Caco-2 (cell line): Measurements from ENCODE around the gene ATP12A. TPM values are rescaled to one million over a fixed set of nuclear protein-coding genes. Genes with fewer than 3 reads are reported as not detected.

ENCODE experiments used
- BruUV-seq: library from RNA; stranded (reverse); fragments of 400-500 nt; replicated peaks from 2 replicates; lab custom pipeline; 2021; lab: Mats Ljungman, UMichigan
- CTCF ChIA-PET: fragments of 300-600 bp; sonication (Branson Sonifier 250); formaldehyde crosslinking; loops from one replicate; lab custom pipeline; 2022; ENCODE audit warnings: antibody characterized with exemption; lab: Charles Lee
- POLR2A ChIA-PET: fragments of 300-600 bp; sonication (Branson Sonifier 250); formaldehyde crosslinking; loops from one replicate; lab custom pipeline; 2022; ENCODE audit warnings: antibody characterized with exemption; lab: Charles Lee
- DNase-seq, 2 experiments: peaks; one replicate each; pipeline versions ENCODE4 v3.0.0 to v3.0.0-alpha.2; 2020 to 2022
- H3K27me3 ChIP-seq: replicated peaks from 2 replicates; pipeline ENCODE4 v1.6.0; 2011; ENCODE audit warnings: low read length; ENCODE audit not compliant: control insufficient read depth, insufficient read depth
- H3K36me3 ChIP-seq: 2 replicates; pipeline ENCODE4 v1.5.1; 2011; ENCODE audit warnings: low read length; ENCODE audit not compliant: control insufficient read depth, insufficient read depth
- H3K4me1 ChIP-seq: fragments of 250-450 bp; sonication (Bioruptor Pico); 2 replicates; pipeline ENCODE4 v1.5.1; 2020; ENCODE audit warnings: mild to moderate bottlenecking
- H3K4me3 ChIP-seq: 2 replicates; pipeline ENCODE4 v1.5.1; 2011; ENCODE audit warnings: low read depth, mild to moderate bottlenecking, control low read depth, low read length
- H3K9me3 ChIP-seq: fragments of 250-450 bp; sonication (Bioruptor Pico); 2 replicates; pipeline ENCODE4 v1.5.1; 2020; ENCODE audit warnings: mild to moderate bottlenecking, moderate library complexity
- H3K27ac Mint-ChIP-seq: one replicate; pipeline ENCODE4 v1.8.0; 2022; ENCODE audit warnings: mixed read lengths; ENCODE audit not compliant: unreplicated experiment
- H3K27me3 Mint-ChIP-seq: one replicate; pipeline ENCODE4 v1.8.0; 2022; ENCODE audit warnings: mixed read lengths; ENCODE audit not compliant: insufficient read depth, unreplicated experiment
- H3K36me3 Mint-ChIP-seq: one replicate; pipeline ENCODE4 v1.8.0; 2022; ENCODE audit warnings: mild to moderate bottlenecking, mixed read lengths; ENCODE audit not compliant: insufficient read depth, unreplicated experiment
- H3K4me1 Mint-ChIP-seq: one replicate; pipeline ENCODE4 v1.8.0; 2022; ENCODE audit warnings: low read depth, mixed read lengths; ENCODE audit not compliant: unreplicated experiment
- H3K4me3 Mint-ChIP-seq: one replicate; pipeline ENCODE4 v1.8.0; 2022; ENCODE audit warnings: mild to moderate bottlenecking, moderate library complexity, mixed read lengths; ENCODE audit not compliant: unreplicated experiment
- H3K9me3 Mint-ChIP-seq: one replicate; pipeline ENCODE4 v1.8.0; 2022; ENCODE audit warnings: mixed read lengths; ENCODE audit not compliant: unreplicated experiment
- CTCF ChIP-seq, 2 experiments: fragments of 200-600 bp in 1 of 2; IDR thresholded peaks; 1 replicate in 1 of 2; 2 replicates in 1 of 2; pipeline versions ENCODE4 v1.5.1 to v1.8.0; 2011 to 2022; ENCODE audit warnings: antibody characterized with exemption in 1 of 2, control low read depth in 1 of 2, inconsistent platforms in 1 of 2, low read depth in 1 of 2, low read length in 1 of 2, mild to moderate bottlenecking in 1 of 2, moderate library complexity in 1 of 2; ENCODE audit not compliant: insufficient read depth in 1 of 2, severe bottlenecking in 1 of 2, unreplicated experiment in 1 of 2
- intact Hi-C: fragments of 100-400 bp; cut with micrococcal nuclease; formaldehyde crosslinking; loops from one replicate; pipeline ENCODE4 v1.10.0; 2022; ENCODE audit not compliant: unreplicated experiment
- total RNA-seq: library from RNA; stranded (reverse); gene quantifications from 2 replicates; pipeline ENCODE4 v1.2.3, GENCODE V29; 2022

Gene ATP12A
- total RNA-seq, 1 experiment from 2014 or later, result not detected

DNA sequence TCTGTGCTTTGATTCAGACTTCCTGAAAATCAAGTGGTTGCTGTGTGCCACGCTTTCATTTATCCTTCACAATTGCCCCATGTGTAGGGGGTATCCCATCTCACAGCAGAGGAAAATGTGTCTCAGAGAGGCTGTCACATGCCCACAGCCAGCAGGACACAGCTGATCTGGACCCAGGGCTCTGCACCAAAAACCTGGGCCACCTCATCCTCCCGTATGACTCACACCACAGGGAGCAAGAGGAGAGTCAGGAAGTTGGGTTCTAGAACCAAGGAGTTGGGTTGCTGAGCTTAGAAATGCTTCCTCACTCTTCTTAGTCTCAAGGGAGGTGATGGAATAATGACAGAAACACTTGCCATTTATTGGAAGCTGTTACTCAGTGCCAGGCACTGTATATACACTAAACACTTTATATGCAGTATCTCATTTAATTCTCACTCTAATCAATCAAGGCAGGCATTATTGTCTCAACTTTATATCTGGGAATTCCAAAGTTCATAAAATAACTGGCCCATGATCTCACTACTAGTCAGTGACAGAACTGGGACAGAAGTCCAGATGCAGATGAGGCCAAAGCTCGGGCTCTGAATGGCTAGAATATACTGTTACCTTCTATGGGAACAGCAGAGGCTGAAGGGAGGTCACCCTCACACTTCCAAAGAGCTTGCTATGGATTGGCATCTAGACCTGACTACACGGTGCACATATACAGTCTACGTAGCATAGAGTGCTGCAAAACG lies 47.7 kb upstream of the ATP12A start:
- Histone ChIP-seq H3K4me3 (no peak overlapping the region), H3K27me3 (no peaks in the 10 kb centered on the region), H3K36me3 (no peaks in the 10 kb centered on the region), H3K4me1 (no peaks in the 10 kb centered on the region), H3K9me3 (no peaks in the 10 kb centered on the region)
- Mint-ChIP-seq H3K27me3 (no peaks in the 10 kb centered on the region), H3K4me1 (peaks cover 15% of the 10 kb centered on the region), H3K9me3 (no peaks in the 10 kb centered on the region), H3K27ac (no peak overlapping the region), H3K4me3 (no peak overlapping the region), H3K36me3 (no peaks in the 10 kb centered on the region)
- no peak for TF ChIP-seq CTCF (IDR thresholded peaks at IDR 0.05; ENCODE audit: insufficient read depth in 1 of 2, low read depth in 1 of 2, low read length in 1 of 2, severe bottlenecking in 1 of 2, unreplicated experiment in 1 of 2)
- intact Hi-C loops, result no loop called here
- ChIA-PET CTCF (no interaction called here), POLR2A (no interaction called here)
- no peak for DNase-seq
- BruUV-seq, result no TSS peak

- no peak for TF ChIP-seq CTCF (IDR thresholded peaks at IDR 0.05; ENCODE audit: insufficient read depth in 1 of 2, low read depth in 1 of 2, low read length in 1 of 2, severe bottlenecking in 1 of 2, unreplicated experiment in 1 of 2)
- Mint-ChIP-seq H3K4me3 (no peak overlapping the region), H3K36me3 (no peaks in the 10 kb centered on the region), H3K9me3 (no peaks in the 10 kb centered on the region), H3K27me3 (no peaks in the 10 kb centered on the region), H3K4me1 (peaks cover 6% of the 10 kb centered on the region), H3K27ac (no peak overlapping the region)
- Histone ChIP-seq H3K9me3 (no peaks in the 10 kb centered on the region), H3K36me3 (no peaks in the 10 kb centered on the region), H3K27me3 (no peaks in the 10 kb centered on the region), H3K4me3 (no peak overlapping the region), H3K4me1 (no peaks in the 10 kb centered on the region)
- ChIA-PET CTCF (no interaction called here), POLR2A (no interaction called here)
- BruUV-seq, result no TSS peak
- no peak for DNase-seq
- intact Hi-C loops, result no loop called here
Measured at GRCh38 chr13:24636776-24637175, 43.4 kb upstream of the ATP12A start.

DNA sequence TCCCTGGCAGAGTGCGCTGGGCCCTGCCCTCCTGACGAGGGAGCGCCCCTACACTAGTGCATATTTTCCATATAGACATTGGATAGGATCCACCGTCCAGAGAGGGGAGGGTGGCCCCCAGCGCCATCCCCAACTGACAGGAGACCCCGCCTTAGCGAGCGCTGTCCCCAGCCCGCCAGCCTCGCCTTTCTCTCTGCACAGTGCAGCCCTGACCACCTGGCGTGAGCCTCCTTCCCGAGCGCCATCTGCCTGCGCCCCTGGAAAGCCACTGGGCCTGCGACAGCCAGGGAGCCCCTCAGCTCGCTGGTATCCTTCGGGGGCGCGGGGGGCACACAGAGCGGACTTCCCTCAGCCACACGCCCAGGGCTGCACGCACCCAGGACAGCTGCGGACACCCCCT lies 42.1 kb upstream of the ATP12A start:
- no peaks in the 10 kb centered on the region for H3K9me3 ChIP-seq
- H3K36me3 Mint-ChIP-seq, result no peaks in the 10 kb centered on the region
- no peaks in the 10 kb centered on the region for H3K27me3 Mint-ChIP-seq
- no TSS peak for BruUV-seq
- no peak for TF ChIP-seq CTCF (IDR thresholded peaks at IDR 0.05; ENCODE audit: insufficient read depth in 1 of 2, low read depth in 1 of 2, low read length in 1 of 2, severe bottlenecking in 1 of 2, unreplicated experiment in 1 of 2)
- CTCF ChIA-PET, result no interaction called here
- H3K4me3 Mint-ChIP-seq, result no peak overlapping the region
- H3K27me3 ChIP-seq, result no peaks in the 10 kb centered on the region
- intact Hi-C loops, result no loop called here
- peaks cover 6% of the 10 kb centered on the region for H3K4me1 Mint-ChIP-seq
- DNase-seq, result no peak
- no peaks in the 10 kb centered on the region for H3K9me3 Mint-ChIP-seq
- no peaks in the 10 kb centered on the region for H3K4me1 ChIP-seq
- no peaks in the 10 kb centered on the region for H3K36me3 ChIP-seq
- POLR2A ChIA-PET, result interaction anchor here (0.6 kb wide), 1 partner anchor 8 kb away, joined by 3 read pairs; no protein-coding TSS in a partner anchor
- H3K4me3 ChIP-seq, result no peak overlapping the region
- H3K27ac Mint-ChIP-seq, result no peak overlapping the region
